ENCODE data around the gene IL22RA1.
A peak's percentile ranks its signal among the peaks of the same experiment; 100 is the strongest.

IL22RA1 gene

GRCh38 chr1:24167008-24167407 lies 24.1 kb upstream of the IL22RA1 start:
- no peak for DNase-seq (ENCODE audit: low spot score)

GRCh38 chr1:24165500-24165899 lies 22.6 kb upstream of the IL22RA1 start:
- no peak for DNase-seq (ENCODE audit: low spot score)

- no peak for DNase-seq (ENCODE audit: low spot score)
Measured at GRCh38 chr1:24164004-24164403, 21.1 kb upstream of the IL22RA1 start.

GRCh38 chr1:24162201-24162600 lies 19.3 kb upstream of the IL22RA1 start:
- DNase-seq (ENCODE audit: low spot score) = no peak

GRCh38 chr1:24161270-24161669 lies 18.3 kb upstream of the IL22RA1 start:
- no peak for DNase-seq (ENCODE audit: low spot score)

- DNase-seq (ENCODE audit: low spot score) = no peak
Measured at GRCh38 chr1:24159366-24159765, 16.4 kb upstream of the IL22RA1 start.

- no peak for DNase-seq (ENCODE audit: low spot score)
Measured at GRCh38 chr1:24157918-24158481, 15.1 kb upstream of the IL22RA1 start.

GRCh38 chr1:24156542-24157260 lies 13.8 kb upstream of the IL22RA1 start:
- DNase-seq (ENCODE audit: low spot score) = no peak

GRCh38 chr1:24155011-24155782 lies 12.3 kb upstream of the IL22RA1 start:
- DNase-seq (ENCODE audit: low spot score) = no peak

GRCh38 chr1:24154215-24154614 lies 11.3 kb upstream of the IL22RA1 start:
- no peak for DNase-seq (ENCODE audit: low spot score)

- DNase-seq (ENCODE audit: low spot score) = no peak
Measured at GRCh38 chr1:24152631-24153494, 9.9 kb upstream of the IL22RA1 start.

- DNase-seq (ENCODE audit: low spot score) = no peak
Measured at GRCh38 chr1:24151175-24151533, 8.2 kb upstream of the IL22RA1 start.

- peak; percentile 80 for DNase-seq (ENCODE audit: low spot score)
Measured at GRCh38 chr1:24150234-24151174, 7.6 kb upstream of the IL22RA1 start.

GRCh38 chr1:24149866-24150233 lies 6.9 kb upstream of the IL22RA1 start:
- no peak for DNase-seq (ENCODE audit: low spot score)

GRCh38 chr1:24147816-24148215 lies 4.9 kb upstream of the IL22RA1 start:
- no peak for DNase-seq (ENCODE audit: low spot score)

GRCh38 chr1:24147194-24147593 lies 4.3 kb upstream of the IL22RA1 start:
- no peak for DNase-seq (ENCODE audit: low spot score)

GRCh38 chr1:24141311-24141997 lies 1.5 kb downstream of the IL22RA1 start:
- no peak for DNase-seq (ENCODE audit: low spot score)

- no peak for DNase-seq (ENCODE audit: low spot score)
Measured at GRCh38 chr1:24140741-24141181, 2.2 kb downstream of the IL22RA1 start.

GRCh38 chr1:24139841-24140425 lies 3.0 kb downstream of the IL22RA1 start:
- DNase-seq (ENCODE audit: low spot score) = no peak

- DNase-seq (ENCODE audit: low spot score) = no peak
Measured at GRCh38 chr1:24139222-24139489, 3.8 kb downstream of the IL22RA1 start.
